K562 (cell line): Measurements from ENCODE around the gene LIAS. TPM values are rescaled to one million over a fixed set of nuclear protein-coding genes. Genes with fewer than 3 reads are reported as not detected.
A peak's percentile ranks its signal among the peaks of the same experiment; 100 is the strongest.

Experiments
- CSDE1 ChIP-seq, 2 experiments: fragments of 450-650 bp; IDR thresholded peaks; 2 replicates each; pipeline ENCODE4 v1.6.1; 2016; ENCODE audit warnings: mild to moderate bottlenecking in 1 of 2
- FOXM1 ChIP-seq, 2 experiments: fragments of 450-650 bp in 1 of 2; sonication (generic) in 1 of 2; formaldehyde crosslinking in 1 of 2; IDR thresholded peaks; 2 replicates each; pipeline versions ENCODE4 v1.6.1 to v1.9.0; 2017 to 2022; ENCODE audit warnings: low read depth in 2 of 2, mild to moderate bottlenecking in 2 of 2, missing genetic modification reagents in 1 of 2, moderate library complexity in 1 of 2
- GTF2B ChIP-seq: IDR thresholded peaks from 2 replicates; pipeline ENCODE4 v1.6.1; 2011; ENCODE audit not compliant: insufficient read length; ENCODE audit errors: extremely low read depth
- JUN ChIP-seq, 2 experiments: sonication (generic) in 1 of 2; formaldehyde crosslinking in 1 of 2; IDR thresholded peaks; 2 replicates each; pipeline versions ENCODE4 v1.6.1 to v1.8.0; 2012 to 2022; ENCODE audit warnings: borderline replicate concordance in 2 of 2, mild to moderate bottlenecking in 2 of 2, improper control_type of control experiment in 1 of 2, low read depth in 1 of 2, low read length in 1 of 2, missing genetic modification reagents in 1 of 2
- KLF1 ChIP-seq: fragments of 450-650 bp; IDR thresholded peaks from 2 replicates; pipeline ENCODE4 v1.6.1; 2016; ENCODE audit warnings: missing genetic modification characterization, missing compliant biosample characterization
- NUFIP1 ChIP-seq: fragments of 450-650 bp; IDR thresholded peaks from 2 replicates; pipeline ENCODE4 v1.6.1; 2018; ENCODE audit not compliant: partially characterized antibody
- PHF8 ChIP-seq: fragments of 200-600 bp; sonication (generic); IDR thresholded peaks from 2 replicates; pipeline ENCODE4 v1.6.1; 2012; ENCODE audit warnings: mixed run types, mild to moderate bottlenecking, inconsistent platforms, low read length, moderate library complexity, borderline replicate concordance
- SOX6 ChIP-seq: fragments of 450-650 bp; IDR thresholded peaks from 2 replicates; pipeline ENCODE4 v1.6.1; 2014; ENCODE audit warnings: mild to moderate bottlenecking
- TAF15 ChIP-seq: fragments of 200-400 bp; formaldehyde crosslinking; IDR thresholded peaks from 2 replicates; pipeline ENCODE4 v1.6.1; 2017; ENCODE audit warnings: mild to moderate bottlenecking, low read depth, low read length, moderate library complexity
- TBP ChIP-seq: optimal IDR thresholded peaks from 2 replicates; pipeline ENCODE3; 2011; ENCODE audit warnings: low read depth, low read length, improper control_type of control experiment
- TEAD4 ChIP-seq, 2 experiments: sonication (generic) in 1 of 2; formaldehyde crosslinking in 1 of 2; IDR thresholded peaks; 2 replicates each; pipeline versions ENCODE4 v1.6.1 to v1.8.0; 2012 to 2022; ENCODE audit warnings: borderline replicate concordance in 1 of 2, inconsistent platforms in 1 of 2, low read length in 1 of 2, mild to moderate bottlenecking in 1 of 2, missing genetic modification reagents in 1 of 2
- ZFP1 ChIP-seq: fragments of 450-650 bp; formaldehyde crosslinking; IDR thresholded peaks from 2 replicates; pipeline ENCODE4 v1.4.0; 2020; ENCODE audit warnings: mild to moderate bottlenecking, mixed read lengths
- ZKSCAN8 ChIP-seq: fragments of 200-800 bp; sonication (Bioruptor generic); IDR thresholded peaks from 2 replicates; pipeline ENCODE4 v1.6.1; 2016; ENCODE audit warnings: missing genetic modification characterization, missing compliant biosample characterization
- ZNF24 ChIP-seq: fragments of 450-650 bp; IDR thresholded peaks from 2 replicates; pipeline ENCODE4 v1.6.1; 2016
- polyA plus RNA-seq, 8 experiments: library from polyadenylated mRNA; depleted of rRNA in 4 of 8; stranded (reverse) in 5 of 8; unstranded in 3 of 8; fragments of >200 nt; fragmentation: Nextera tagmentation in 2 of 8; fragmentation: Illumina TruSeq in 1 of 8; extraction: Ambion mirVana in 2 of 8; extraction: Trizol in 1 of 8; gene quantifications; 2 replicates each; pipeline versions ENCODE4 v1.2.1 to v1.2.3, GENCODE V29; 2011 to 2014; ENCODE audit warnings: inconsistent platforms in 1 of 8, missing spikeins in 1 of 8
- total RNA-seq, 7 experiments: library from RNA; depleted of rRNA in 6 of 7; stranded (reverse); fragments of >200 nt in 6 of 7; fragmentation: Illumina TruSeq in 2 of 7; extraction: Trizol in 2 of 7; gene quantifications; 2 replicates each; pipeline versions ENCODE4 v1.2.1 to v1.2.3, GENCODE V29; 2011 to 2021; ENCODE audit warnings: low replicate concordance in 1 of 7
- TF ChIP-seq, protein P1 (sequence below), 2 experiments: fragments of 450-650 bp in 1 of 2; IDR thresholded peaks; 2 replicates each; pipeline ENCODE4 v1.6.1; 2011 to 2017; ENCODE audit warnings: low read depth in 2 of 2, antibody characterized with exemption in 1 of 2, borderline replicate concordance in 1 of 2, low read length in 1 of 2, mild to moderate bottlenecking in 1 of 2, mixed read lengths in 1 of 2; ENCODE audit not compliant: control insufficient read depth in 1 of 2
- TF ChIP-seq, protein P2 (sequence below), 3 experiments: IDR thresholded peaks in 2 of 3; conservative IDR thresholded peaks in 1 of 3; 2 replicates each; pipeline ENCODE4 v1.5.1; 2011 to 2012; ENCODE audit warnings: low read length in 3 of 3, mild to moderate bottlenecking in 3 of 3, control low read depth in 2 of 3, improper control_type of control experiment in 1 of 3, inconsistent platforms in 1 of 3, low read depth in 1 of 3, mixed read lengths in 1 of 3, moderate library complexity in 1 of 3; ENCODE audit not compliant: insufficient read depth in 2 of 3
- TF ChIP-seq, protein P3 (sequence below): sonication (generic); formaldehyde crosslinking; IDR thresholded peaks from 2 replicates; pipeline ENCODE4 v1.8.0; 2022; ENCODE audit warnings: mild to moderate bottlenecking, missing genetic modification reagents

The LIAS gene
- total and polyA plus RNA-seq, 9 of the 15 experiments (the other 6 are each of a cell fraction or from before 2014, with no cell fraction given): 21.9 to 57.1 (median 42.1) TPM

- TF ChIP-seq, protein P1, sequence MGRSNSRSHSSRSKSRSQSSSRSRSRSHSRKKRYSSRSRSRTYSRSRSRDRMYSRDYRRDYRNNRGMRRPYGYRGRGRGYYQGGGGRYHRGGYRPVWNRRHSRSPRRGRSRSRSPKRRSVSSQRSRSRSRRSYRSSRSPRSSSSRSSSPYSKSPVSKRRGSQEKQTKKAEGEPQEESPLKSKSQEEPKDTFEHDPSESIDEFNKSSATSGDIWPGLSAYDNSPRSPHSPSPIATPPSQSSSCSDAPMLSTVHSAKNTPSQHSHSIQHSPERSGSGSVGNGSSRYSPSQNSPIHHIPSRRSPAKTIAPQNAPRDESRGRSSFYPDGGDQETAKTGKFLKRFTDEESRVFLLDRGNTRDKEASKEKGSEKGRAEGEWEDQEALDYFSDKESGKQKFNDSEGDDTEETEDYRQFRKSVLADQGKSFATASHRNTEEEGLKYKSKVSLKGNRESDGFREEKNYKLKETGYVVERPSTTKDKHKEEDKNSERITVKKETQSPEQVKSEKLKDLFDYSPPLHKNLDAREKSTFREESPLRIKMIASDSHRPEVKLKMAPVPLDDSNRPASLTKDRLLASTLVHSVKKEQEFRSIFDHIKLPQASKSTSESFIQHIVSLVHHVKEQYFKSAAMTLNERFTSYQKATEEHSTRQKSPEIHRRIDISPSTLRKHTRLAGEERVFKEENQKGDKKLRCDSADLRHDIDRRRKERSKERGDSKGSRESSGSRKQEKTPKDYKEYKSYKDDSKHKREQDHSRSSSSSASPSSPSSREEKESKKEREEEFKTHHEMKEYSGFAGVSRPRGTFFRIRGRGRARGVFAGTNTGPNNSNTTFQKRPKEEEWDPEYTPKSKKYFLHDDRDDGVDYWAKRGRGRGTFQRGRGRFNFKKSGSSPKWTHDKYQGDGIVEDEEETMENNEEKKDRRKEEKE (IDR thresholded peaks at IDR 0.05; ENCODE audit: borderline replicate concordance in 1 of 2, control insufficient read depth in 1 of 2, low read depth in 2 of 2, low read length in 1 of 2): no peak
- 0 out of 2 replicates have a peak, but pooled peaks have one; percentile 8 for TF ChIP-seq TEAD4 (IDR thresholded peaks at IDR 0.05; ENCODE audit: low read length)
- no peak for TF ChIP-seq TEAD4 (CRISPR knock-in tag; IDR thresholded peaks at IDR 0.05; ENCODE audit: borderline replicate concordance)
- TF ChIP-seq, protein P2, sequence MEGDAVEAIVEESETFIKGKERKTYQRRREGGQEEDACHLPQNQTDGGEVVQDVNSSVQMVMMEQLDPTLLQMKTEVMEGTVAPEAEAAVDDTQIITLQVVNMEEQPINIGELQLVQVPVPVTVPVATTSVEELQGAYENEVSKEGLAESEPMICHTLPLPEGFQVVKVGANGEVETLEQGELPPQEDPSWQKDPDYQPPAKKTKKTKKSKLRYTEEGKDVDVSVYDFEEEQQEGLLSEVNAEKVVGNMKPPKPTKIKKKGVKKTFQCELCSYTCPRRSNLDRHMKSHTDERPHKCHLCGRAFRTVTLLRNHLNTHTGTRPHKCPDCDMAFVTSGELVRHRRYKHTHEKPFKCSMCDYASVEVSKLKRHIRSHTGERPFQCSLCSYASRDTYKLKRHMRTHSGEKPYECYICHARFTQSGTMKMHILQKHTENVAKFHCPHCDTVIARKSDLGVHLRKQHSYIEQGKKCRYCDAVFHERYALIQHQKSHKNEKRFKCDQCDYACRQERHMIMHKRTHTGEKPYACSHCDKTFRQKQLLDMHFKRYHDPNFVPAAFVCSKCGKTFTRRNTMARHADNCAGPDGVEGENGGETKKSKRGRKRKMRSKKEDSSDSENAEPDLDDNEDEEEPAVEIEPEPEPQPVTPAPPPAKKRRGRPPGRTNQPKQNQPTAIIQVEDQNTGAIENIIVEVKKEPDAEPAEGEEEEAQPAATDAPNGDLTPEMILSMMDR (IDR thresholded peaks at IDR 0.05 in 2 of 3, conservative IDR thresholded peaks at IDR 0.05 in 1 of 3; ENCODE audit: insufficient read depth in 2 of 3, low read depth in 1 of 3, low read length in 3 of 3): no peak
- no peak for TF ChIP-seq TAF15
- TF ChIP-seq NUFIP1: no peak
- no peak for TF ChIP-seq TBP
- no peak for TF ChIP-seq JUN (IDR thresholded peaks at IDR 0.05; ENCODE audit: borderline replicate concordance, low read depth, low read length)
- 0 out of 2 replicates have a peak, but pooled peaks have one; percentile 34 for TF ChIP-seq JUN (CRISPR knock-in tag; IDR thresholded peaks at IDR 0.05; ENCODE audit: borderline replicate concordance)
- TF ChIP-seq GTF2B: no peak
- TF ChIP-seq ZFP1 (CRISPR knock-in tag): no peak
- TF ChIP-seq PHF8: no peak
- no peak for TF ChIP-seq ZKSCAN8
- TF ChIP-seq, protein P3, sequence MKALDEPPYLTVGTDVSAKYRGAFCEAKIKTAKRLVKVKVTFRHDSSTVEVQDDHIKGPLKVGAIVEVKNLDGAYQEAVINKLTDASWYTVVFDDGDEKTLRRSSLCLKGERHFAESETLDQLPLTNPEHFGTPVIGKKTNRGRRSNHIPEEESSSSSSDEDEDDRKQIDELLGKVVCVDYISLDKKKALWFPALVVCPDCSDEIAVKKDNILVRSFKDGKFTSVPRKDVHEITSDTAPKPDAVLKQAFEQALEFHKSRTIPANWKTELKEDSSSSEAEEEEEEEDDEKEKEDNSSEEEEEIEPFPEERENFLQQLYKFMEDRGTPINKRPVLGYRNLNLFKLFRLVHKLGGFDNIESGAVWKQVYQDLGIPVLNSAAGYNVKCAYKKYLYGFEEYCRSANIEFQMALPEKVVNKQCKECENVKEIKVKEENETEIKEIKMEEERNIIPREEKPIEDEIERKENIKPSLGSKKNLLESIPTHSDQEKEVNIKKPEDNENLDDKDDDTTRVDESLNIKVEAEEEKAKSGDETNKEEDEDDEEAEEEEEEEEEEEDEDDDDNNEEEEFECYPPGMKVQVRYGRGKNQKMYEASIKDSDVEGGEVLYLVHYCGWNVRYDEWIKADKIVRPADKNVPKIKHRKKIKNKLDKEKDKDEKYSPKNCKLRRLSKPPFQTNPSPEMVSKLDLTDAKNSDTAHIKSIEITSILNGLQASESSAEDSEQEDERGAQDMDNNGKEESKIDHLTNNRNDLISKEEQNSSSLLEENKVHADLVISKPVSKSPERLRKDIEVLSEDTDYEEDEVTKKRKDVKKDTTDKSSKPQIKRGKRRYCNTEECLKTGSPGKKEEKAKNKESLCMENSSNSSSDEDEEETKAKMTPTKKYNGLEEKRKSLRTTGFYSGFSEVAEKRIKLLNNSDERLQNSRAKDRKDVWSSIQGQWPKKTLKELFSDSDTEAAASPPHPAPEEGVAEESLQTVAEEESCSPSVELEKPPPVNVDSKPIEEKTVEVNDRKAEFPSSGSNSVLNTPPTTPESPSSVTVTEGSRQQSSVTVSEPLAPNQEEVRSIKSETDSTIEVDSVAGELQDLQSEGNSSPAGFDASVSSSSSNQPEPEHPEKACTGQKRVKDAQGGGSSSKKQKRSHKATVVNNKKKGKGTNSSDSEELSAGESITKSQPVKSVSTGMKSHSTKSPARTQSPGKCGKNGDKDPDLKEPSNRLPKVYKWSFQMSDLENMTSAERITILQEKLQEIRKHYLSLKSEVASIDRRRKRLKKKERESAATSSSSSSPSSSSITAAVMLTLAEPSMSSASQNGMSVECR (CRISPR knock-in tag): peak; percentile 20; the same call in 1 of the 2 replicates
- no peak for TF ChIP-seq ZNF24
- TF ChIP-seq KLF1 (tag): no peak; the same call in 1 of the 2 replicates
- TF ChIP-seq CSDE1 (IDR thresholded peaks at IDR 0.05): no peak
- TF ChIP-seq SOX6: no peak
- TF ChIP-seq FOXM1 (IDR thresholded peaks at IDR 0.05; ENCODE audit: low read depth): no peak
- peak; percentile 72; the same call in 1 of the 2 replicates for TF ChIP-seq FOXM1 (CRISPR knock-in tag; IDR thresholded peaks at IDR 0.05; ENCODE audit: low read depth)
Measured at GRCh38 chr4:39528061-39528465, 69.2 kb downstream of the LIAS start (continued).
